ENCODE data around the gene SLC6A3.

GRCh38 chr5:1483856-1484729, 38.9 kb upstream of the SLC6A3 start:
- TF ChIP-seq MAX (IDR thresholded peaks at IDR 0.05; ENCODE audit: insufficient read depth, insufficient read length) (no peak), CTCF (IDR thresholded peaks at IDR 0.05; ENCODE audit: extremely low read depth in 1 of 2, insufficient read depth in 1 of 2, low read depth in 1 of 2, low read length in 2 of 2) (no peak), EZH2 (IDR thresholded peaks at IDR 0.05; ENCODE audit: borderline replicate concordance, low read depth, low read length, severe bottlenecking) (no peak), MYC (IDR thresholded peaks at IDR 0.05; ENCODE audit: low read depth, low read length) (no peak), POLR2A (IDR thresholded peaks at IDR 0.05; ENCODE audit: low read depth, low read length) (no peak), POLR2AphosphoS5 (IDR thresholded peaks at IDR 0.05; ENCODE audit: insufficient read depth, low read depth, low read length) (no peak), GATA2 (IDR thresholded peaks at IDR 0.05; ENCODE audit: insufficient read depth, insufficient read length, low read depth, low read length) (no peak)
